ENCODE results near the gene KLHDC8B.

KLHDC8B gene

GRCh38 chr3:49173116-49173791 lies 1.9 kb downstream of the KLHDC8B start:
- Histone ChIP-seq H3K27ac (ENCODE audit: low read length) (peak overlapping the region; percentile 29), H3K36me3 (ENCODE audit: control insufficient read depth, low read depth, low read length) (no peaks in the 10 kb centered on the region), H3K9me3 (ENCODE audit: control insufficient read depth, low read depth, low read length) (no peaks in the 10 kb centered on the region), H3K27me3 (ENCODE audit: control insufficient read depth, insufficient read depth, low read length) (no peaks in the 10 kb centered on the region), H3K9ac (ENCODE audit: low read length) (peak overlapping the region; percentile 24), H3K4me1 (ENCODE audit: control insufficient read depth, low read depth, low read length) (peaks cover 28% of the 10 kb centered on the region), H3K4me3 (ENCODE audit: low read length) (peak overlapping the region; percentile 23)

GRCh38 chr3:49173792-49174170 lies 2.4 kb downstream of the KLHDC8B start:
- peak overlapping the region; percentile 24 for H3K9ac ChIP-seq (ENCODE audit: low read length)
- peak overlapping the region; percentile 23 for H3K4me3 ChIP-seq (ENCODE audit: low read length)

GRCh38 chr3:49174397-49174985 lies 3.1 kb downstream of the KLHDC8B start:
- H3K27ac ChIP-seq (ENCODE audit: low read length): no peak overlapping the region
- peaks cover 28% of the 10 kb centered on the region for H3K4me1 ChIP-seq (ENCODE audit: control insufficient read depth, low read depth, low read length)
- H3K9ac ChIP-seq (ENCODE audit: low read length): peak overlapping the region; percentile 24

More at GRCh38 chr3:49173792-49174170, 2.4 kb downstream of the KLHDC8B start:
- H3K27ac ChIP-seq (ENCODE audit: low read length): peak overlapping the region; percentile 15
- no peaks in the 10 kb centered on the region for H3K9me3 ChIP-seq (ENCODE audit: control insufficient read depth, low read depth, low read length)
- no peaks in the 10 kb centered on the region for H3K27me3 ChIP-seq (ENCODE audit: control insufficient read depth, insufficient read depth, low read length)
- H3K36me3 ChIP-seq (ENCODE audit: control insufficient read depth, low read depth, low read length): no peaks in the 10 kb centered on the region
- H3K4me1 ChIP-seq (ENCODE audit: control insufficient read depth, low read depth, low read length): peaks cover 28% of the 10 kb centered on the region

GRCh38 chr3:49175530-49175929 lies 4.1 kb downstream of the KLHDC8B start:
- no peaks in the 10 kb centered on the region for H3K9me3 ChIP-seq (ENCODE audit: control insufficient read depth, low read depth, low read length)
- no peak overlapping the region for H3K9ac ChIP-seq (ENCODE audit: low read length)
- H3K27me3 ChIP-seq (ENCODE audit: control insufficient read depth, insufficient read depth, low read length): no peaks in the 10 kb centered on the region
- no peak overlapping the region for H3K4me3 ChIP-seq (ENCODE audit: low read length)
- H3K4me1 ChIP-seq (ENCODE audit: control insufficient read depth, low read depth, low read length): peaks cover 27% of the 10 kb centered on the region
- H3K27ac ChIP-seq (ENCODE audit: low read length): no peak overlapping the region
- H3K36me3 ChIP-seq (ENCODE audit: control insufficient read depth, low read depth, low read length): no peaks in the 10 kb centered on the region

More at GRCh38 chr3:49174397-49174985, 3.1 kb downstream of the KLHDC8B start:
- Histone ChIP-seq H3K36me3 (ENCODE audit: control insufficient read depth, low read depth, low read length) (no peaks in the 10 kb centered on the region), H3K4me3 (ENCODE audit: low read length) (peak overlapping the region; percentile 23), H3K9me3 (ENCODE audit: control insufficient read depth, low read depth, low read length) (no peaks in the 10 kb centered on the region), H3K27me3 (ENCODE audit: control insufficient read depth, insufficient read depth, low read length) (no peaks in the 10 kb centered on the region)

- H3K4me1 ChIP-seq (ENCODE audit: control insufficient read depth, low read depth, low read length): peaks cover 20% of the 10 kb centered on the region
- no peak overlapping the region for H3K27ac ChIP-seq (ENCODE audit: low read length)
- no peaks in the 10 kb centered on the region for H3K9me3 ChIP-seq (ENCODE audit: control insufficient read depth, low read depth, low read length)
- H3K27me3 ChIP-seq (ENCODE audit: control insufficient read depth, insufficient read depth, low read length): no peaks in the 10 kb centered on the region
- no peak overlapping the region for H3K4me3 ChIP-seq (ENCODE audit: low read length)
- no peaks in the 10 kb centered on the region for H3K36me3 ChIP-seq (ENCODE audit: control insufficient read depth, low read depth, low read length)
- H3K9ac ChIP-seq (ENCODE audit: low read length): no peak overlapping the region
Observed at GRCh38 chr3:49177073-49177472, 5.7 kb downstream of the KLHDC8B start.

- no peak overlapping the region for H3K27ac ChIP-seq (ENCODE audit: low read length)
- H3K9me3 ChIP-seq (ENCODE audit: control insufficient read depth, low read depth, low read length): no peaks in the 10 kb centered on the region
- no peak overlapping the region for H3K4me3 ChIP-seq (ENCODE audit: low read length)
Observed at GRCh38 chr3:49180116-49180515, 8.7 kb downstream of the KLHDC8B start.

GRCh38 chr3:49181351-49181750 lies 10.0 kb downstream of the KLHDC8B start:
- no peak overlapping the region for H3K4me3 ChIP-seq (ENCODE audit: low read length)
- H3K27ac ChIP-seq (ENCODE audit: low read length): no peak overlapping the region
- no peaks in the 10 kb centered on the region for H3K9me3 ChIP-seq (ENCODE audit: control insufficient read depth, low read depth, low read length)
- no peaks in the 10 kb centered on the region for H3K36me3 ChIP-seq (ENCODE audit: control insufficient read depth, low read depth, low read length)
- H3K4me1 ChIP-seq (ENCODE audit: control insufficient read depth, low read depth, low read length): no peaks in the 10 kb centered on the region
- H3K9ac ChIP-seq (ENCODE audit: low read length): no peak overlapping the region
- no peaks in the 10 kb centered on the region for H3K27me3 ChIP-seq (ENCODE audit: control insufficient read depth, insufficient read depth, low read length)

More at GRCh38 chr3:49180116-49180515, 8.7 kb downstream of the KLHDC8B start:
- Histone ChIP-seq H3K27me3 (ENCODE audit: control insufficient read depth, insufficient read depth, low read length) (no peaks in the 10 kb centered on the region), H3K36me3 (ENCODE audit: control insufficient read depth, low read depth, low read length) (no peaks in the 10 kb centered on the region), H3K9ac (ENCODE audit: low read length) (no peak overlapping the region), H3K4me1 (ENCODE audit: control insufficient read depth, low read depth, low read length) (no peaks in the 10 kb centered on the region)

GRCh38 chr3:49182682-49183081 lies 11.3 kb downstream of the KLHDC8B start:
- Histone ChIP-seq H3K9me3 (ENCODE audit: control insufficient read depth, low read depth, low read length) (no peaks in the 10 kb centered on the region), H3K27ac (ENCODE audit: low read length) (no peak overlapping the region), H3K27me3 (ENCODE audit: control insufficient read depth, insufficient read depth, low read length) (no peaks in the 10 kb centered on the region), H3K4me3 (ENCODE audit: low read length) (no peak overlapping the region), H3K4me1 (ENCODE audit: control insufficient read depth, low read depth, low read length) (no peaks in the 10 kb centered on the region), H3K36me3 (ENCODE audit: control insufficient read depth, low read depth, low read length) (no peaks in the 10 kb centered on the region), H3K9ac (ENCODE audit: low read length) (no peak overlapping the region)

- no peaks in the 10 kb centered on the region for H3K36me3 ChIP-seq (ENCODE audit: control insufficient read depth, low read depth, low read length)
- no peak overlapping the region for H3K27ac ChIP-seq (ENCODE audit: low read length)
- no peak overlapping the region for H3K9ac ChIP-seq (ENCODE audit: low read length)
- H3K4me1 ChIP-seq (ENCODE audit: control insufficient read depth, low read depth, low read length): no peaks in the 10 kb centered on the region
- H3K4me3 ChIP-seq (ENCODE audit: low read length): no peak overlapping the region
- H3K27me3 ChIP-seq (ENCODE audit: control insufficient read depth, insufficient read depth, low read length): no peaks in the 10 kb centered on the region
- H3K9me3 ChIP-seq (ENCODE audit: control insufficient read depth, low read depth, low read length): no peaks in the 10 kb centered on the region
Observed at GRCh38 chr3:49183873-49184272, 12.5 kb downstream of the KLHDC8B start.

- no peak overlapping the region for H3K4me3 ChIP-seq (ENCODE audit: low read length)
- no peaks in the 10 kb centered on the region for H3K36me3 ChIP-seq (ENCODE audit: control insufficient read depth, low read depth, low read length)
- no peaks in the 10 kb centered on the region for H3K4me1 ChIP-seq (ENCODE audit: control insufficient read depth, low read depth, low read length)
- H3K27me3 ChIP-seq (ENCODE audit: control insufficient read depth, insufficient read depth, low read length): no peaks in the 10 kb centered on the region
- H3K9me3 ChIP-seq (ENCODE audit: control insufficient read depth, low read depth, low read length): no peaks in the 10 kb centered on the region
- H3K9ac ChIP-seq (ENCODE audit: low read length): no peak overlapping the region
- no peak overlapping the region for H3K27ac ChIP-seq (ENCODE audit: low read length)
Observed at GRCh38 chr3:49191741-49192140, 20.3 kb downstream of the KLHDC8B start.

- no peak overlapping the region for H3K27ac ChIP-seq (ENCODE audit: low read length)
- H3K36me3 ChIP-seq (ENCODE audit: control insufficient read depth, low read depth, low read length): no peaks in the 10 kb centered on the region
- no peaks in the 10 kb centered on the region for H3K9me3 ChIP-seq (ENCODE audit: control insufficient read depth, low read depth, low read length)
- no peaks in the 10 kb centered on the region for H3K4me1 ChIP-seq (ENCODE audit: control insufficient read depth, low read depth, low read length)
- no peak overlapping the region for H3K4me3 ChIP-seq (ENCODE audit: low read length)
- no peak overlapping the region for H3K9ac ChIP-seq (ENCODE audit: low read length)
- no peaks in the 10 kb centered on the region for H3K27me3 ChIP-seq (ENCODE audit: control insufficient read depth, insufficient read depth, low read length)
Observed at GRCh38 chr3:49198161-49198560, 26.8 kb downstream of the KLHDC8B start.
